Stimulated activated CD8-positive, alpha-beta memory T cell treated with anti-CD3 and anti-CD28 coated beads, Interleukin-4, amount 100 ng/mL, for 48 hours (primary cell): ENCODE measurements around the gene HSCB.
"Not testable (repeated sequence)": the region's sequence is repeated elsewhere in the genome, so short reads cannot be mapped to it uniquely, and the experiment has no call there.

Source experiments
- DNase-seq: peaks from one replicate; pipeline ENCODE4 v3.0.0-alpha.2; 2020

HSCB gene, protein sequence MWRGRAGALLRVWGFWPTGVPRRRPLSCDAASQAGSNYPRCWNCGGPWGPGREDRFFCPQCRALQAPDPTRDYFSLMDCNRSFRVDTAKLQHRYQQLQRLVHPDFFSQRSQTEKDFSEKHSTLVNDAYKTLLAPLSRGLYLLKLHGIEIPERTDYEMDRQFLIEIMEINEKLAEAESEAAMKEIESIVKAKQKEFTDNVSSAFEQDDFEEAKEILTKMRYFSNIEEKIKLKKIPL

DNA sequence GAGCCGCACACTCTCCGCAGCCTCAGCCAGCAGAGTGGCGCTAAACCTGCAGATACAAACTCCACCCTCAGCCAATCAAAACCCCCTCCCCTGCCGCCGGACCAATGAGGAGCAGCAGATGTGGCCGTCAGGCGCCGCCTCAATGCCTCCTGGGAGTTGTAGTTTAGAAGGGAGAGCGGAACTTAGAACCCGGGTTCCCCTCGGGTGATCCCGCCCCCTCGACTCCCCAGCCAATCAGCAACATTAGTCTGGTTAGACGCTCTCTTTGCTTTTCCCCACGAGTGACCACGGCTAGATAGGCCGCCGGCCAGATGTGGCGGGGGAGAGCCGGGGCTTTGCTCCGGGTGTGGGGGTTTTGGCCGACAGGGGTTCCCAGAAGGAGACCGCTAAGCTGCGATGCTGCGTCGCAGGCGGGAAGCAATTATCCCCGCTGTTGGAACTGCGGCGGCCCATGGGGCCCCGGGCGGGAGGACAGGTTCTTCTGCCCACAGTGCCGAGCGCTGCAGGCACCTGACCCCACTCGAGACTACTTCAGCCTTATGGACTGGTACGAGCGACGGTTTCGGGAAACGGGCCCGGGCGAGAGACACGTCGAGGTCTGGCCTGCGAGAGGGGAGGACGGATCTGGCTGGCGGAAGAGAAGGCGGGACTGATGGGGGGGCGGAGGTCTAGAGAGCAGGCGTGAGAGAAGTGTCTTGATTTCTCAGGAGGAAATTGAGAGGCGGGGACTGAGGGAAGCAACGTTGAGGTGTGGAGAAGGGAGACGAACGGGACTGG lies at the start of gene HSCB, which contains the start of gene CHEK2:
Gene HSCB, plus strand, starts transcription at position 255 of the 777 bp plus-strand sequence. Its CDS starts 57 bp downstream, at position 312.
Gene CHEK2, minus strand, starts transcription at position 36 of the 777 bp plus-strand sequence. CDS start 7,099 bp downstream, outside the sequence.
- peak; percentile 97 for DNase-seq

DNA sequence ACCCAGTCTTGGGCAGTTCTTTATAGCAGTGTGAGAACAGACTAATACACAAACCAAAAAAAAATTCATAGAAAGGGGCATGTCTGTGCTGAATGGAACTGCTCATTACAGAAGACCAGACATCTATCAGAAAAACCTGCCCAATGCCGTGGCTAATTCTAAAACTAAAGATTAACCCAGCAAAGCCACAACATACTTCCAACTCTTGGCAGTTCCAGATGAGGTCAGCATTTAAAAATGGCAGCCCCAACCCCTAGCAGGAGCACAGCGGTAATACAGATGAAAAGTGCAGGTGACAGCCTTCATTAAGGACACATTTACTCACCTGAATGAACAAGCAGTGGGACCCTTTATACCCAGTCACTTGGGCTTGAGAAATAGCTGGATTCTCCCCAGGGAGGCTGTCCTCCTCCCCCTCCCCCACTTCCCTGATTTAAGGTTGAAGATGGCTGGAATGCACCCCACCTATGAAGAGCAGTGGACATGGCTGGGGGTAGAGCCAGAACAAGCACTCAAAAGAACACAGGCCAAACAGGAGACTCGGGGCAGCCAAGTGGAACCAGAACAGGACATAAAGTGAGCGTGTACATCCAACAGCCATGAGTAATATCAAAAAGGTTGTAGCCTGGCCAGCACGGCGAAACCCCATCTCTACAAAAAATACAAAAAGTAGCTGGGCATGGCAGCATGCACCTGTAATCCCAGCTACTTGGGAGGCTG lies 48.6 kb upstream of the HSCB start:
- DNase-seq = not testable (repeated sequence)

DNA sequence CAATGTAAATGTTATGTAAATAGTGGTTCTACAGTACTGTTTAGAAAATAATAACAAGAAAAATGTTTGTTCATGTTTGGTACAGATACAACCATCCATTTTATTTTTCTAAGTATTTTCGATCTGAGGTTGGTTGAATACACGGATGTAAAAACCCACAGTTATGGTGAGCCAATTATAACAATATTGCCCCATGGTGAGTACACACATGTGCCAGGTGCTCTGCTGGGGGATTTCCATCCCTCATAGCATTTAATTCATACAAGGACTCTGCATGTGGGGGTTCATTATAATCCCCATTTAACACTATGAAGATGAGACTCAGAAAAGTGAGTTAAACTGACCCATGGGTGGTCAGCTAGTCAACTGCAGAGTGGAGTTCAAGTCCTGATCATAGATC lies 38.9 kb upstream of the HSCB start:
- DNase-seq = no peak

DNA sequence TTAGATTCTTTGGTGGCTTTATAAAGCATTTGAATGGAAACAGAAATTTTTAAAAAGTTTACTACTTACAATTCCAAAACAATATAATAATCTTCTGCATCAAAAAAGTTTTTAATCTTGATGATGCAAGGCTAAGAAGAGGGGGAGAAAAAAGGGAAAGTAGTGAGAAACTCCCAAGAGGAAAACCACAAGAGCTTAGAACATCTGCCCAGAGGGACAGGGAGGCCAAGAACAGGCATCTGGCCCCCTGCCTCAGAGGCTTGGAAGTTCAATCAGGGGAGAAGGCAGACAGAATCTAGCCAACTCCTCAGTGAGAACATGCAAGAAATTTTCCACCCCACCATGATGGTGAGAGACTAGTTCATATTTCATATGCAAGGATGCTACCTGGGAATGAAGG lies 38.4 kb upstream of the HSCB start:
- no peak for DNase-seq

DNA sequence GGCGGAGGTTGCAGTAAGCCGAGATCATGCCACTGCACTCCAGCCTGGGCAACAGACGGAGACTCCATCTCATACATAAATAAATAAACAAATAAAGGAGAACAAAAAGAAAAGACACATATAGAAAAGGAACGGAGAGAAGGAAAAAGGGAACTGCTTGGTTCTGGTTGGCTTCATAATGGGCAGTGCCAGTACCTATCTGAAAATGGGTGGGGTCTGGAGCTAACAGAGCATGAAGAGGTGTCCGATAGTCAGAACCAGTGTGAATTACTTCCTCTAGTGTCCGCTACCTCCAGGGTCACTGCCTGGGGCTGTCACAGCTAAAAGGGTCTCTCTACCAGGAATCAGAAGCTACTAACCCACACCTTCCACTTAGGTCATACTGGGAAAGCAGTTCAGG lies 35.0 kb upstream of the HSCB start:
- DNase-seq = no peak

DNA sequence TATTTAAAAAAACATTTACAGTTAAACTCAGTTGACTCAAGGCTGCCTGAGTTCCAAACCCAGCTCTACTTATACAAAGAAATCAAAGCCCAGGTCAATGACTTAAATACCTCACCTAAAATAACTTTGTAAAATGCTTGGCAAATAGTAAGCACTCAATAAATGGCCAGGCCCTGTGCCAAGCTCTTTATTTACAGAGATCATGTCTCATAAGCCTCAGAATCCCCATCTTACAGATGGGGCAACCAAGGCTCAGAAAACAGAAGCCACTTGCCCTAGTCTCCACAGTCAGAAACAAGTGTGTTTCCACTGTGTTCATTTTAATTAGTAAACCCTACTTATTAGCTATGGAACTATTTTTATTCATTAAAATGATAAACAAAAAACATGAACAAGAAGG lies 31.7 kb upstream of the HSCB start:
- DNase-seq = no peak

DNA sequence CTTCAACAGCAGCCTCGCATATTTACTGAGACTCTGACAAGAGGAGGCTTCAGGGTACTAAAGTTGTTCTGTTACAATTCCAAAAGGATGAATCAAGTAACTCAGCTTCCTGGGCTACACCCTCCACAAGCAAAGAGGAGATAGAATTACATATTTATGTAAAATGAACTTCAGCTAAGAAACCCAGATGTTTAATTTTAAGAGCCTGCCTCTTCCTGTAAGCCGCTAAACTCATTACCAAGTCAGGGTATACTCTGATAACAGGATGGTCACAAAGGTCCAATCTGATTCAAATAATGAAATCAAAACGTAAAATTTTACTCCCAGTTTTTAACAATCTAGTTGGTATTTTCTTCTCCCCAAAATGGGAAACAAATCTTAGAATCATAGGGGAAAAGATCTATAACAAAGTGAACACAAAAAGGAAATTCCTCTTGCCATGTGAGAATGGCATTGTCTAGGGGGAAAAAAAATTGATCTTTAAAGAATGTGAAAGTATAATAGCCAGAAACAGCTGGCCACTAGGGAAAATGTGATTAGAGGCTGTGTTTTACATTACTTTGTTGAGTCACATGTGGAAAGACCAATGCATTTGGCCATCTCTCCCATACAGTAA lies 31.2 kb upstream of the HSCB start:
- no peak for DNase-seq

DNA sequence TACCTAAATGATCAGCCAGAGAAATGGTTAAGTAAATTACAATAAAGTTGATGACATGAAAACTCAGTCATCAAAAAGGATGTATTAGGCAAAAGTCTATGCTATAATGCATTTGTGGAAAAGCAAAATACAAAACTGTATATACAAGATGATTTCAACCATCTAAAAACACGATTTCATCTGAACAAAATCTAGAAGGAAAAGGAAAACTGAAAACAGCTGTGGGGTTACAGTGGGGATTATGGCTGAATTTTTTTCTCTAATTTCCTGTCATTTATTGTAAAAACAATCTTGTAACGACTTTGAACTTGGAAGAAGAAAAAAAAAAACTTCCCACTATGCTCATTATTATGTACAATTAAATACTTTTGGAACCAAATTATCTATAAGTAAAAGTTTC lies 30.5 kb upstream of the HSCB start:
- DNase-seq = no peak

DNA sequence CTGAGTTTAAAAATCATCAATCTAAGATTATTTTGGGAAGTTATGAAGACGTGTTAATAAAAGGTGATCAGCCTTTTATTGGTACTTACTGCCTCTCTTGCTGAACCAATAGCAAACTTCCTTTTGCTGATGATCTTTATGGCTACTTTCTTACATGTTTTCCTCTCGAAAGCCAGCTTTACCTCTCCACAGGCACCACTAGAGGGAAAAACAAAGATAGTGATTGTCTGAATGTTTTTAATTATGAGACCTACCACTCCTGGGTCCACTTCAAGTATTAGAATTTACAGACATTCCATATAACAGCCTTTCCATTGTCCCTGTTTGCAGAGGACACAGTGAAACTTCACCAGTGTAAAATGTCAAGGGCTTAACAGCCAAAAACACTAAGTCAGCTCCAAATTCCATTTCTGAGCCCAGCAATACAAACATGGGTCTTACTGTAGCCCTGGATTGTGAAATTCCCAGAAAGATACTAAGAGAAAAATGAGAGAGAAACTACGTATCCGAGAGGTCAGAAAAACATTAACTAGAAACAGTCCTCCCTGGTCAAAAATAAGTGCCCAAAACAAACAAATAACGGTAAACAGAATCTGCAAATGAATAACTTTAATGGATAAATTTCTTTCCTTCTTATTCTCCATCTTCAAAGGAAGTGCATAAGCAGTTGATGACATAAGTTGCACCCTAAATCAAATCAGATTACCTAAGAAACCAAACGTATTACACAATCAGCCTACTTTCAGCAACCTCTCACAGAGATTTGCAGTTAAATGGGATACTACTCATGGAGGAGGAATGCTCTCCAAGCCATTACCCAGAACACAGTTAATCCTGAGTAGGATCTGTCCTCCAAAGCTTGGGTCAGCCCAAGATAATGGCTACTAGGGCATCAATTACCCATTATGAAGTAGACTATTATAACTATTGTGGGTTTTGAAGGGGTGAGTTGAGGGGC lies 29.7 kb upstream of the HSCB start:
- no peak for DNase-seq

DNA sequence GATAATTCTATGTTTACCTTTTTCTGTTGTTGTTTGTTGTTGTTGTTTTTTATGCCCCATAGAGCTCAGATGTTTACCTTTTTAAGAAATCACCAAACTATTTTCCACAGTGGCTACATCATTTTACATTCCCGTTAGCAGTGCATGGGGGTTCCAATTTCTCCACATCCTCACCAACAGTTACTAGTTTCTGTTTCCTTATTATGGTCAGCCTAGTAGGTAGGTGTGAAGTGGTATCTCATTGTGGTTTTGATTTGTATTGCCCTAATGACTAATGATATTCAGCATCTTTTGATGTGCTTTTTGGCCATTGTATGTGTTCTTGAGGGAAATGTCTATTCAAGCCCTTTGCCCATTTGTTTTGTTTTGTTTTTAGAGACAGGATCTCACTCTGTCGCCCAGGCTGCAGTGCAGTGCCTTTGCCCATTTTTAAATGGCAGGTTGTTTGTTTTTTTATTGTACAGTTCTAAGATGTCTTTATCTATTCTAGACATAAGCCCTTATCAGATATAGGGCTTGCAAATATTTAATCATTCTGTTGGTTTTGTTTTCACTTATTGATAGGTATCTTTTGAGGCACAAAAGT lies 27.7 kb upstream of the HSCB start:
- DNase-seq = no peak

DNA sequence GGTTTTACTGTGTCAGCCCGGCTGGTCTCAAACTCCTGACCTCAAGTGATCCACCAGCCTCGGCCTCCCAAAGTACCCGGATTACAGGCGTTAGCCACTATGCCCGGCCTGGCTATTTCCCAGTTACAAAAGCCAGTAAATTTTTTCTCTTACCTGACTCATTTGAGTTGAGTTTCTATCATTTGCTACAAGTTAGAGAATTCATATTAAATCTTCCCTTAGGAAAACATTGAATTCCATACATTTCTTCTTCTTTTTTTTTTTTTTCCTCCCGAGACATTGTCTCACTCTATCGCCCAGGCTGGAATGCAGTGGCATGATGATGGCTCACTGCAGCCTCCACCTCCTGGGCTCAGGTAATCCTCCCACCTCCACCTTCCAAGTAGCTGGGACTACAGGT lies 26.2 kb upstream of the HSCB start:
- no peak for DNase-seq

DNA sequence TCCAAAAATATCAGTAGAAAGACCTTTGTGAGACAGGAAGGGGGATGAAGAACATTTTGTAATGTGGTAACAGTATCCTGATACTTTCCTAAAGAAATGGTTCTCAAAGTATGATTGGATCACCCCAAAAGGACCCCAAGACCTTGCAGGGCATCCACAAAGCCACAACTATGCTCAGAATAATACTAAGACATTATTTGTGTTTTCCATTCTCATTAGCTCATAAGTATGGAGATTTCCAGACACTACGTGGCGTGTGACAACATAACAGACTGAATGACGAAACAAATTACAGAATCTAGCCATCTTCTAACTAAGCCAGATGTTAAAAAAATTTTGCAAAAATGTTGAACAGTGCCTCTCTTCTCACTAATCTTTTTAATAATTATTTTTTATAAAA lies 25.2 kb upstream of the HSCB start:
- no peak for DNase-seq

DNA sequence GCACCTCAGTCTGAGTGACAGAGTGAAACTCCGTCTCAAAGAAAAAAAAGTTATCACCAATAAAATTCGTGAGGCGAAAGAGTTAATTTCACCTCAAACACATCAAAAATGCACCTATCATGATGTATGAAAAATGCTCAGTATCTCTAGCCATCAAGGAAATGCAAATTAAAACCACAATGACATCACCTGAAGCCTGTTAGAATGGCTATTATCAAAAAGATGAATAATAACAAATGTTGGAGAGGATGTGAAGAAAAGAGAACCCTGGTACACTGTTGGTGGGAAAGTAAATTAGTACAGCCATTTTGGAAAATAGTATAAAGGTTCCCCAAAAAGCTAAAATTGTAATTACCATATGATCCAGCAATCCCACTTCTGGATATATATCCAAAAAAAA lies 23.8 kb upstream of the HSCB start:
- no peak for DNase-seq

DNA sequence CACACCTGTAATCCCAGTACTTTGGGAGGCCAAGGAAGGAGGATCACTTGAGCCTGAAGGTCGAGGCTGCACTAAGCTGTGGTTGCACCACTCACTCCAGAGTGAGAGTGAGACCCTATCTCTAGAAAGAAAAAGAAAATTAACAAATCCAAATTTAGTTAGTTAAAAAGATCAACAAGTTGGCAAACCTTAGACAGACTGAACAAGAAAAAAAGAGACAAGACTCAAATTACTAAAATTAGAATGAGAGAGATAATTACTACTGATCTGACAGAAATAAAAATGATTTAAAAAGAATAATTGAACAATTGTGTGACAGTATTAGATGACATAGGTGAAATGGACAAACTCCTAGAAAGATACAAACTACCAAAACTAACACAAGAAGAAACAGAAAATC lies 13.8 kb upstream of the HSCB start:
- no peak for DNase-seq

DNA sequence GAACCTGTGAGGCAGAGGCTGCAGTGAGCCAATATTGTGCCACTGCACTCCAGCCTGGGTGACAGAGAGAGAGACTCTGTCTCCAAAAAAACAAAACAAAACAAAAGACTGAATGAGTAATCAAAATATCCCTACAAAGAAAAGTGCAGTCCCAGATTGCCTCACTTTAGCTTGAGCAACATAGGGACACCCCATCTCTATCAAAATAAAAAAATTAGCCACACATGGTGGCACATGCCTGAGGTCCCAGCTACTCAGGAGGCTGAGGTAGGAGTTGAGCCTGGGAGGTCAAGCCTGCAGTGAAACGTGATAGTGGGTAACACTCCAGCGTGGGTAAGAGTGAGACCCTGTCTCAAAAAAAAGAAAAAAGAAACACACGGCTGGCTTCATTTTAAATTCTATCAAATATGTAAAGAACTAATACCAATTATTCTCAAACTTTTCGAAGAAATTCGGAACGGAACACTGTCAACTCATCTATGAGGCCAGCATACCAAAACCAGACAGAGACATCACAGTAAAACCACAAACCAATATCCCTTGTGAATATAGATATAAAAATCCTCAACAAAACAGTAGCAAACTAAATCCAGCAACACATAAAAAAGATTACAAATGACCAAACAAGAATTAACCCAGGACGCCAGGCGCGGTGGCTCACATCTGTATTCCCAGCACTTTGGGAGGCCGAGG lies 13.1 kb upstream of the HSCB start:
- DNase-seq = no peak

DNA sequence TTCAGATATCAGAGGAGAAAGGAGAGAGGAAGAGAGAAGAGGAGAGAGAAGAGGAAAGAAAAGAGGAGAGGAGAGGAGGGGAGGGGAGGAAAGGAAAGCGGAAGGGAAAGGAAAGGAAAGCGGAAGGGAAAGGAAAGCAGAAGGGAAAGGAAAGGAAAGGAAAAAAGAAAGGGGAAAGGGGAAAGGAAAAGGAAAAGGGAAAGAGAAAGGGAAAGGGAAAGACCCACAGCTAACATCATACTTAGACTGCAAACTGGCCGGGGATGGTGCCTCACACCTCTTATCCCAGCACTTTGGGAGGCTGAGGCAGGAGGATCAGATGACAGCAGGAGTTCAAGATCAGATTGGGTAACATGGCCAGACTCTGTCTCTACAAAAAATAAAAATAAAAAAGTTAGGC lies 11.7 kb upstream of the HSCB start:
- DNase-seq = no peak

DNA sequence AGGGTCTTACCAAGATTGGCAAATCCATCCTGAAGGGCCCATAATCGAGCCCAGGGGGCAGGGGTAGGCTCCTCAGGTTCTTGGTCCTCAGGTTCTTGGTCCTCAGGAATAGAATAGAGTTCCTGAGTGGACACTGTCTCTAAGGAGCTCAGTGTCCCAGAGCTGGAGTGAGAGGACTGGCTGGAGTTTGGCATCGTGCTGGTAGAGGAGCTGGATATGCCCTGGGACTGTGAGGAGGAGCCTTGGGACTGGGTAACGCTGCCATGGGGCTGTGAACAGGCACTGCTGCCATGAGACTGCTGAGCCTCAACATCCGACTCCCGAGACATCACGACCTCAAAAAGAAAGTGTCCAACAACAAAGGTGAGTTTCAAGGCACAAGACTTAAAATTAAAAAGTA lies 7.4 kb upstream of the HSCB start:
- no peak for DNase-seq

DNA sequence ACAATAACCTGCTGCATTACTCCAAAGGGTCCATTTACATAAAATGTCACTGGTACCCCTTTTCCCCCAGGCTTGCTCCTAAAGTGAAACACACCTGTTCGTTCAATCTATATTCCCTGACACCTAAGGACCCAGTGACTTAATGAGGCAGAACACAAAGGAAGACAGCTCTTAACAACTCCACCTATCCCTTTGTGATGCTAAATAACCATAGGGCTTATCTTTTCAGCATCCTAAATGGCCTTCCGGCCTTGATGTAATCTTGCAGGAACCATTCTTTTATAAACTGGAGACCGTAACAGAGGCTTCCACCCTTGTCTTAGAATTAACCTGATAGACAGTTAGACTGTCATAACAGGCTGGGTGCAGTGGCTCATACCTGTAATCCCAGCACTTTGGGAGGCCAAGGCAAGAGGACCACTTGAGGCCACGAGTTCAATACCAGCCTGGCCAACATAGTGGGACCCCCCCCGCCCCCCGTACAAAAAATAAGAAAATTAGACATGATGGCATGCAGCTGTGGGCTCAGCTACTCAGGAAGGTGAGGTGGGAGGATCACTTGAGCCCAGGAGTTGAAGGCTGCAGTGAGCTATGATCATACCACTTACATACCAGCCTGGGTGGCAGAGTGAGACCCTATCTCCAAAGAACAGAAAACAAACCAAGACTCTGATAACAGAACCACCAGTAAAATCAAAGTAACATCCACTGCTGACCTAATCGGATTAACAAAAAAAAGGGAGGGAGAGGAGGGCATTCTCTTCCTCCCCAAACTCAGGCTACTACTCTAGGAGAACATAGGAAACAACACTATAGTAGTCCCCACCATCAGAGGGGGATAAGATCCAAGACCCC lies 5.3 kb upstream of the HSCB start:
- DNase-seq = no peak

DNA sequence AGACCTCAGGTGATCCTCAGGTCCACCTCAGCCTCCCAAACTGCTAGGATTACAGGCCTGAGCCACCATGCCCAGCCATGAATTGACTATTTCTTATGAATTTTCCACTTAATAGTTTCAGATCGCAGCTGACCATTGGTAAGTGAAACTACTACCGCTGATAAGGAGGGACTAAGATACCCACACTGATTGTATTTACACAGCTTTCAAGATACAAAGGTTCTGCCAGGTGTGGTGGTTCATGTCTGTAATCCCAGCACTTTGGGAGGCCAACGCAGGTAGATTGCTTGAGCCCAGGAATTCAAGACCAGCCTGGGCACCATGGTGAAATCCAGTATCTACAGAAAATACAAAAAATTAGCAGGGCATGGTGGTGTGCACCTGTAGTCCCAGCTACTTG lies 4.1 kb upstream of the HSCB start:
- DNase-seq = no peak

DNA sequence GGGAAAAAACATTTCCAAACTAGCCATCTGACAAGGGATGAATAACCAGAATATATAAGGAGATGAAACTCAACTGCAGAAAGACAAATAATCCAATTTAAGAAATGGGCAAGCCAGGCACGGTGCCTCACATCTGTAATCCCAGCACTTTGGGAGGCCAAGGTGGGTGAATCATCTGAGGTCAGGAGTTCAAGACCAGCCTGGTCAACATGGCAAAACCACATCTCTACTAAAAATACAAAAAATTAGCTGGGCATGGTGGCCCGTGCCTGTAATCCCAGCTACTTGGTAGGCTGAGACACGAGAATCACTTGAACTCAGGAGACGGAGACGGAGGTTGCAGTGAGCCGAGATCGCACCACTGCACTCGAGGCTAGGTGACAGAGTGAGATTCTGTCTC lies 3.0 kb upstream of the HSCB start:
- not testable (repeated sequence) for DNase-seq
